Skin epidermis (tissue), 12 donors: Measurements from ENCODE around the gene PLPP1.
A peak's percentile ranks its signal among the peaks of the same experiment; 100 is the strongest.
"Not testable (repeated sequence)": the region's sequence is repeated elsewhere in the genome, so short reads cannot be mapped to it uniquely, and the experiment has no call there.

ENCODE experiments used
- H3K27ac ChIP-seq, 21 experiments: fragments of 200-600 bp; sonication (generic) in 11 of 21; one replicate each; pipeline ENCODE4 v1.5.0; 2020; ENCODE audit warnings: mild to moderate bottlenecking in 3 of 21, inconsistent platforms in 2 of 21, moderate library complexity in 2 of 21
- H3K4me3 ChIP-seq, 7 experiments: fragments of 200-600 bp; sonication (generic) in 2 of 7; one replicate each; pipeline ENCODE4 v1.5.0; 2020; ENCODE audit warnings: inconsistent platforms in 2 of 7, mild to moderate bottlenecking in 2 of 7, moderate library complexity in 1 of 7

Gene PLPP1

DNA sequence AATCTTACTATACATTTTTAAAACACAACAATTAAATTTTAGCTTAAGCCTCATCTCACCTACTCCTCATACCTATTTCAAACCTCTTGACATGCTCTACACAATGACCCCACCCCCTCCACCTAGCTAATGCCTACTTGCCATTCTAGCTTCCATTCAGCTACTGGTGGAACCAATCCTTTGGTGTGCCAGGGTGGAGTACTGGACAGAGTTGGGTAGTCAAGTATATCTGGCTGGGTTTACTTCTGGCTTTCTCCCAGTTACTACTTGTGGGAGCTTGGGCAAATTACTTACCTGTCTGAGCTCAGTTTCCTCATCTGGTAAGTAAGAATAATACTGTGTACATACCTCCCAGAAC lies 24.3 kb downstream of the PLPP1 start:
- Histone ChIP-seq H3K4me3 (no peak overlapping the region), H3K27ac (peak overlapping the region in 1 of 21 experiments; percentile 9)

DNA sequence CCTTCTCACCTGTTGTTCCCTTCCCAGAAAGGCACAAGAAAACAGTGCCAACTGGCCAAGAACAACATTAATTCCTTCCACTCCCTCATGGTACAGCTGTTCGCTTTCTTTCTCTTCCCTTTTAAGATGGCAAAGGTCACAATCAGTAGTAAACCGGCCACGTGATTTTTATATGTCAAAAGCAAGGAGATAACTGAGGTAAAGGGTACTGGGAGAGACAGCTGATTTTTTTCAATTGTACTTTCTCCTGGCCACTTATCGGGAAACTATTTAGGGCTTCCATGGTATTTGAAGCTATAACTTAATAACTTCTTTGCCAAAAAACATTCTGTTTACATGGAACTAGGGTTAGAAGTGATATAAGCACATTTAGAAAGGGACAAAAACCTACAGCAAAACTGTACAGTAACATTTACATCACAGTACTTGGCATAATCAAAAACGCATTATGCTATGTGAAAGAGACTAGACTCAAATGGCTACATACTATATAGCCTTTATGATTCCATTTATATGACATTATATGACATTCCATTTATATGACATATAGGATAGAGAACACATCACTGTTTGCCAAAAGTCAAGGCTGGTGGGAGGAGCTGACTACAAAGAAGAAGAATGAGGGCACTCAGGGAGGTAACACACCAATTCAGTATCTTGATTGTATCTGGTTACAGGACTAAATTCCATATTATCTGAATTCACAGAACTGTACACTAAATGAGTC lies 24.8 kb downstream of the PLPP1 start:
- H3K4me3 ChIP-seq = no peak overlapping the region
- peak overlapping the region in 1 of 21 experiments; percentile 46 for H3K27ac ChIP-seq

DNA sequence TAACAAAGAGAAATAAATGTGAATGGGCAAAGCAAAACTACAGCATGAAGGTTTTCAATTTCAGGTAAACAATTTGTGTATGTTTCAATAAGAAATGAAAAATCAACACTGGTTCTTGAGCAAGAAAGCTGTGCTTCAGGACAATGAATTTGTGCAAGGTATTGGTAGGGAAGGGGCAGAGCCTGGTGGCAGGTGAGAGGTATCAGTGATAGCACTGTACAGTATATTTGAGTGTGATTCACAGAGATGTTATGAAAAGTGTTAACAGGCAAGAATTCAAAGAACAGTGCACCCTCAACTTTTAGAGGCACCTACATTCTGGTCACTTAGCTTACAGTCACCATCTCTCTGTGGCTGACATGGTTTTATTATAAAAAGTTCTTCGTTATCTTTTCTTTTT lies 25.7 kb downstream of the PLPP1 start:
- Histone ChIP-seq H3K27ac (no peak overlapping the region), H3K4me3 (no peak overlapping the region)

DNA sequence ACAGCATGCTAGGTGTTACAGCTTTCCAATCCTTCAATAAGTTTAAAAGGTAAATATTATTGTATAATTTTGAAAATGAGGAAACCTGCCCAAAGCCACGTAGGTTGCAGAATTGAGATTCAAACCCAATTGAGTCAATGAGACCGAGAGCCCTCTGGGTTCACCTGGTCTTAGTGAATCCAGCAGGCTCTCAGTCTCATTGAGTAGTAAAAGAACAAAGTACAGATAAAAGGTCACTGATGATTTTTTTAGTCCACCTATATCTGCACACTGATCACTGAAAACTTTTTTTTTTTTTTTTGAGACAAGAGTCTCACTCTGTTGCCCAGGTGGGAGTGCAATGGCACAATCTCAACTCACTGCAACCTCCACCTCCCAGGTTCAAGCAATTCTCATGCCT lies 27.2 kb downstream of the PLPP1 start:
- H3K27ac ChIP-seq = no peak overlapping the region
- H3K4me3 ChIP-seq = no peak overlapping the region

DNA sequence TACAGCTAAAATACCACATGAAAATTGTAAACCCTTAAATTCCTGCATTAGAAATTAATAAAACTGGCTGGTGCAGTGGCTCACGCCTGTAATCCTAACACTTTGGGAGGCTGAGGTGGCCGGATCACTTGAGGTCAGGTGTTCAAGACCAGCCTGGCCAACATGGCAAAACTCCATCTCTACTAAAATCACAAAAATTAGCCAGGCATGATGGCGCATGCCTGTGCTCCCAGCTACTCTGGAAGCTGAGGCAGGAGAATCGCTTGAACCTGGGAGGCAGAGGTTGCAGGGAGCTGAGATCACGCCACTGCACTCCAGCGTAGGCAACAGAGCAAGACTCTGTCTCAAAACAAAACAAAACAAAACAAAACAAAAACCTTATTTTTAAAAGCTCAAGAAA lies 29.1 kb downstream of the PLPP1 start:
- not testable (repeated sequence) for H3K4me3 ChIP-seq, H3K27ac ChIP-seq

DNA sequence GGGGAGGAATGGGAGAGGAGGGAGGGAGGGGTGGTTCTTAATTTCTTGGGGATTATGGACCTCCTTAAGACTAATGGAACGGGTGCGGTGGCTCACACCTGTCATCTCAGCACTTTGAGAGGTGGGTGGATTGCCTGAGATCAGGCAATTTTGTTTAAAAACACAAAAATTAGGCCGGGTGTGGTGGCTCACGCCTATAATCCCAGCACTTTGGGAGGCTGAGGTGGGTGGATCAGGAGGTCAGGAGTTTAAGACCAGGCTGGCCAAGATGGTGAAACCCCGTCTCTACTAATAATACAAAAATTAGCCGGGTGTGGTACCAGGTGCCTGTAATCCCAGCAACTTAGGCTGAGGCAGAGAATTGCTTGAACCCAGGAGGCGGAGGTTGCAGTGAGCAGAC lies 30.8 kb downstream of the PLPP1 start:
- not testable (repeated sequence) for H3K27ac ChIP-seq, H3K4me3 ChIP-seq

DNA sequence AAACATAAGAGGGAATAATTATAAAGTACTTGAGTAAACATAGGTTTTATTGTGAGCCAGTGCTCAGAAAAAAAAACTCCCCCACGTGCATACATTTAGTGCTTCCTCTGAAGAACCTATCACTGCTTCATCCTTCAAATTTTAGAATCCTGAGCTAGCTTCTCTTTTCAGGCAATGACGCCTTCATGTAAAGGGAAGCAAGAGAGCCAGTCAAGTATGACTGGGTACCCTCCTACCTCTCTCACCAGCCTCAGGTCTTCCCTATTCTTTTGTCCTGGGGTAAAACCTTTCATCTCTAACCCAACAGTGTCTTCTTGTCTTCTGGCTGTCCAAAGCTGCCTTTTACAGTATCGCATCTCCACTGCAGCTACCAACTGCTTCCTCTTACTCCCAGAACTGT lies 32.0 kb downstream of the PLPP1 start:
- peak overlapping the region in 1 of 21 experiments; percentile 44 for H3K27ac ChIP-seq
- no peak overlapping the region for H3K4me3 ChIP-seq

DNA sequence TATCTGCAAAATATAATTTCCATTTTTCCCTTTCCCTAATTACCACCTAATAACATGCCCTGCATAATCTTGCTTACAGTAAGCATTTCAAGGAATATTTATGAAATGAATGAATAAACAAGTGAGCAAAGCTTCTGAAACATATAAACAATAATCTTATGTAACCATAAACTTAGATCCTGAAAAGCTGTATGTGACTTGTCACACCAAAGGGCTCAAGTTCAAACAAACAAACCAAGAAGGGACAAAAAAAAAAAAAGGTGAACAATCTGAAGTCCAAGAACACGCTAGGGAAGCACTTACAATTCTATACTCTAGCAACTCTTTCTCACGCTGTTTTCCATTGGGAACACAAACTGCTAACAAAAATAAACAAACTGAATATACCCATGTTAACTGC lies 36.3 kb downstream of the PLPP1 start:
- no peak overlapping the region for H3K27ac ChIP-seq

DNA sequence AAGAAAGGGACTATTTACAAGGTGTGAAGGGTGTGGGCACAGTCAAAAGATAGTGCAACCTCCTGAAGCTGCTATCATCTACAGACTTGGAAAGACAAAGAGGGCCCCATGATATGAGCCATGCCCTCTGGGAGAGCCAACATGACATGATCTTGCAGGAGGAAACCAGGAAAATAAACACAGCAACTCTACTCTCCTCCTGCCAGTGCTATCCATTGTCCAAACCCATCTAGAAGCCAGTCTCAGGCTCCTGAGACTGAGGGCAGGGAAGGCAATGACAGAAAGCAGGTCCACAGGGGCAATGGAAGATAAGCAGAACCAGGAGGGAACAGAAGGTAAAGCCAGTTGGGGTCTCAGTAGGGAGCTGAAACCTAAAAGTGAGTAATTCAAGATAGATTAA lies 37.1 kb downstream of the PLPP1 start:
- Histone ChIP-seq H3K27ac (no peak overlapping the region), H3K4me3 (no peak overlapping the region)

More for the DNA sequence above, 36.3 kb downstream of the PLPP1 start:
- no peak overlapping the region for H3K4me3 ChIP-seq

DNA sequence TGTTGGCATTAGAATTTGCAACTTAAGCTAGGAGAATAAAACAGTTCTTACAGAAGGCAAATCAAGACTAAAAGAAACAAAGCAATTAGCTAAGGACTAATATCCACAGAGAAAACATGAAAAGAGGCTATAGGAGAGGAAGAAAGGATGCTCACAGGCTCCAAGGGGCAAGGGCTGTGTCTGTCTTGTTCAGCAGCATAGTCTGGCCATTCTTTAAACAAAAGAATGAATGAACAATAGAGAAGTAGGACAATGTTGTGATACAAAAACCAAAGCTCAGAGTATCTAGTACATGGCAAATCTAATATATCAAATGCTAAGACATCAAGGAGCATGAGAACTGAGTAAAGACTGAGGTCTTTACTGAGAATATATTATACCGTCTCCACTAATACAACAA lies 39.5 kb downstream of the PLPP1 start:
- H3K4me3 ChIP-seq = no peak overlapping the region
- no peak overlapping the region for H3K27ac ChIP-seq

DNA sequence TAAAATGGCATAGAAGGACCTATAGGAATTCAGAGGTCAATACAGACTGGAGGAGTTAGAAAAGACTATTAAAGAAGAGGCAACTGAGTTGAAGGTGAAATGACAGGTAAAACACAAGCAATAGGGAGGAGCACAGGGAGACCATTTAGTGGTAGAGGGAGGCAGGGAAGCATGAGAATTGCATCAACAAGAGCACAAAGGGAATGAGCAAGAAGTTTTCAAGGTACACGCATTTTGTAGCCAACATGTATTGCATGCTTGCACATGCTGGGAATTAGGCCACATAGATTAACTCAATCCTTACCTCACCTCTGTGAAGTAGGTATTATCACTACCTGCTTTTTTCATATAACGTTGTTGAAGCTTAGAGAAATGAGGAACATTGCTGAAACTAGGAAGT lies 42.3 kb downstream of the PLPP1 start:
- Histone ChIP-seq H3K27ac (no peak overlapping the region), H3K4me3 (no peak overlapping the region)

DNA sequence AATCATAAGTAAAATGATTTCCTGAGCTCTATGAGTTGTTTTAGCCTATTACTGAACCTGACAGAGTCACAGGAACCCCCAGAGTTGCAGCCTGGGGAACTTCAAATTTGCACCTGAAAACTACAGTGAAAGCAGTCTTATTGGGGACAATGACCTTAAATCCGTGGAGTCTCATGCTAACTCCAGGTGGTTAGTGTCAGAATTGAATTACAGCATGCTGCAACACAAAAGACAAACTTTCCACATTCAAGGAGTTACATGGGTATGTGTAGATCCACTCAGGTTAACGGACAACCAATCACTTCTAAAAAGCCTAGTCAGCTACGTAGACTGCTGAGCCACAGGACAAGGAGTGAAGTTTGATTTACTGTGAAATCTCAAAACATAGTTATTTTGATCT lies 49.7 kb downstream of the PLPP1 start:
- H3K27ac ChIP-seq = no peak overlapping the region
- no peak overlapping the region for H3K4me3 ChIP-seq

DNA sequence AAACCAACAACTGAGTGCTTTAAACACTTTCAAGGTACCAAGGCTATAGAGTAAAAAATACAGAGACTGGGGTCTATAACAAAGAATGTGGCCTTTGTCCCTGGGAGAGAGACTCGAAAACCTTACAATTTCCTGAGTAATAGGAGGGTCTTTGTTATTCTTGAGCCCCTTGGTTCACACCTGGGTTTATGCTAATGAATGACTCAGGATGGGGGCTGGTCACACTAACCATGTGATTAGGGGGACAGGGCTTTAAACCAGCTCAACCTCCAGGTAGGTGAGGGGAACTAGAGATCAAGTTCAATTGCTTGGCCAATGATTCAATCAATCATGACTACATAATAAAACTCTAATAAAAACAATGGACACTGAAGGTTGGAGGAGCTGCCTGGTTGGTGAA lies 50.2 kb downstream of the PLPP1 start:
- Histone ChIP-seq H3K4me3 (no peak overlapping the region), H3K27ac (no peak overlapping the region)

DNA sequence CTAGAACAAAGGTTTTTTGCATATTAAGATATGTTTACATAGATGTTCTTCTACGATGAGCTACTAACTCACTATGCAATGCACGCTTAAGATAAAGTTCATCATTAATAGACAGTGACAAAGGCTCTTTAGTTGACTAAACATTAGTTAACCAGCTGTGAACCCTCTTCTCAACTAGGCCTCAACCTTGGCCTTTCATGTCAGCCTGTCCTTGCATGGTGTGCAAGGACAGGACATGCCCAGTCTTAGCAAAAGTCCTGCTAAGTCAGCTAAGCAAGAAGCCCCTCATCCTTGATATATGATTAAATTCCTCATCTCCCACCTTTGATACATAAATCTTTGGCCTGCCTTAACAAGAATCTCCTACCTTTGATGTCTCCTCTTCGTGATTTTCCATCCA lies 50.9 kb downstream of the PLPP1 start:
- H3K4me3 ChIP-seq = no peak overlapping the region
- no peak overlapping the region for H3K27ac ChIP-seq

DNA sequence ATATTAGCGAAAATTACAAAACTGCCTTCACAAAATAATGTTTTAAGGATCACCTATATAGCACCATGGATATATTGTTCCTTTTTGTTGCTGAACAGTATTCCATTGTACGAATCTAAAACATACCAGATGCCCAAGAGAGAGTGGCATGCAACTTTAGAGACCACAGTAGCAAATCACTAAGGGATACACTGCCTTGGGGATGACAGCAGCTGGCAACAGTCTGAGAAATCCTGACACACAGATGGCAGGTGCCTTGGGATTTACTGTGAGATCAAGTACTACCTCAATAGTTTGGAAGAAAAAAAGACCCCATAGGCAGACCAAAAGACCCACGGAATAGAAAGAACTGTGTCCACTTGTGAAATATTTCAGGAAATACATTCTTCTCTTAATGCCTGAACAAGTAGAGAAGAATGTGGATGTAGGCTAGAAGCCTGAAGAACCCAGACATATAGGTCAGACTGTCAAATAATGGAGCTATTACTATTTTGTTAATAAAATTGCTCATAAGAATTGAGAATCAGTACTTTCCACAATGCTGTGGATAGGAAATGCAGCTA lies 53.4 kb downstream of the PLPP1 start:
- H3K4me3 ChIP-seq = no peak overlapping the region
- no peak overlapping the region for H3K27ac ChIP-seq

DNA sequence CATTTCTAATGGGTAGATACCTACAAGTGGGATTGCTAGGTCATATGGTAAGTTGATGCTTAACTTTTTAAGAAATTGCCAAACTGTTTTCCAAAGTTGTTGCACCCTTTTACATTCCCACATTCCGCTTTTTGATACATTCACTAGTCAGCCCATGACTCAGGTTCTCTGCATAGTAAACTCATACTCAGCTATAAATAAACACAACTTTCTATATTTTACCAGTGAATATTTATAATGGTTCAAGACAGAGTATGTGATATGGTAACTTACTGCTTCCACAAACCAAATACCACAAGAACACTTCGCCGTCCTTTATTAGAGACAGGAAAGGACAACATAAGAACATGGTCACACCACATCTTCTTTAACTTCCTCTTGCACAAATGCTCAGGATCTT lies 54.0 kb downstream of the PLPP1 start:
- H3K27ac ChIP-seq = no peak overlapping the region
- no peak overlapping the region for H3K4me3 ChIP-seq

DNA sequence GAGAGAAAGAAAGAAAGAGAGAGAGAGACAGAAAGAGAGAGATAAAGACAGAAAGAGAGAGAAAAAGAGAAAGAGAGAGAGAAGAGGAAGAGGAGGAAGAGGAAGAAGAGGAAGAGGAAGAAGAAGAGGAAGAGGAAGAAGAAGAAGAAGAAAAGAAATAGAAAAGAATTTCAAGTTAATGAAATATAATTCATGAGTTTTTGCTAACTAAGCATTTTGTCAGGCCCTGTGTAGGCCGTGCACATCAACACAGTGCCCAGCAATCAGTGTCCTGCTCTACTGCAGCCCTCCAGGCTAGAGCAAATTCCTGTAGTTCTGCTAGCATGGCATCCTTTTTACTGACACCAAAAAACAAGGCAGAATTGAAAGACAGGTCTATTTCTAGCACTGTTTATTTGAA lies 62.1 kb downstream of the PLPP1 start:
- Histone ChIP-seq H3K27ac (no peak overlapping the region), H3K4me3 (no peak overlapping the region)

DNA sequence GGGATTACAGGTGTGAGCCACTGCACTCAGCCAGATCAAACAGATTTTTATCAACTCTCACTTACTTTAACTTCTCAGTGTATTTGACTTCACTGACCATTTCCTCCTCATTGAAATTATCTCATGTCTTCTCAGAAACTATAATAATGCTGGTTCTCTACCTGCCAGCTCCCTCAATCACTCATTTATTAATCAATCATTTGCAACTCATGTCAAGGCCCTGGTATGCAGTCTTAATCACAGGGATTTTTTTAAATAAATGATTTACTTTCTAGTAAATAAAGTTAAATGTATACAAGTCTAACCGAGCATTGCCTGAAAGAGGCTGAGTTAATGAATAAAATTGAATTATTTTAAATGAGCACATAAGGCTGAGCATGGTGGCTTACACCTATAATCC lies 63.3 kb downstream of the PLPP1 start:
- no peak overlapping the region for H3K27ac ChIP-seq
- no peak overlapping the region for H3K4me3 ChIP-seq

DNA sequence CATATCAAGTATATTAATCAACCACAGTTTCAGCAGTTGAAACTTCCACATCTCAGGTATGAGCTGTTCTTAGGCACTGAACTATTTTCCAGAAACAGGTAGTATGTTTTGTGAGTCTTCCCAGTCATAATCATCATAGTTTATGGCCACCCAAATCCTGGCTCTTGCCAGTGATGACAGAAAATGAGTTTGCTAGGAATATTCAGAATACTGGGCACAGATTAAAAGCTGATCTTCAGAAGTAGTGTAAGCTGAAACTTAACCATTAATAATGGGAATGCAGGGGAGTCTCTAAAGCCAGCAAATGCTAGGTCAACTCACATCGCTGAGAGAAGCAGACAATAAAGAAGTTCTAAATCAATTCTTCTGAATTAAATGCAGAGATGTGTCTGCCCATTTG lies 64.5 kb downstream of the PLPP1 start:
- Histone ChIP-seq H3K27ac (no peak overlapping the region), H3K4me3 (no peak overlapping the region)

DNA sequence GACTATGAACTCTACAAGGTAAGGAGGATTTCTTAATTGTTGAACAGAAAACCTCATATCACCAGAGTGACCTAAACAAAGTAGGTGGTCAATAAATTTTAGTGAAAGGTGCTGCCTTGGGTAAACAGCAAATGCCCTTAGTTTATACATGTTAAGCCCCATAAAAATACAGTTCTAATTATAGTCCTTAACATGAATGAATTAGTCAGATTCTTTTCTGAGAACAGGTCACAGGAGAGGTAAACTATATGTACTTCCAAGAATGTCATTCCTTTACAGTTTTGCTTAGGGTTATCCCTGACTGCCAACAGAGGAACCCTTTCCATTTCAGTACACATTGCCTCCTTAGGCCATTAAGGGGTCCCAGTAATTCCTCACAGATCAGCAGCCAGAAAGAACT lies 64.9 kb downstream of the PLPP1 start:
- Histone ChIP-seq H3K27ac (no peak overlapping the region), H3K4me3 (no peak overlapping the region)

DNA sequence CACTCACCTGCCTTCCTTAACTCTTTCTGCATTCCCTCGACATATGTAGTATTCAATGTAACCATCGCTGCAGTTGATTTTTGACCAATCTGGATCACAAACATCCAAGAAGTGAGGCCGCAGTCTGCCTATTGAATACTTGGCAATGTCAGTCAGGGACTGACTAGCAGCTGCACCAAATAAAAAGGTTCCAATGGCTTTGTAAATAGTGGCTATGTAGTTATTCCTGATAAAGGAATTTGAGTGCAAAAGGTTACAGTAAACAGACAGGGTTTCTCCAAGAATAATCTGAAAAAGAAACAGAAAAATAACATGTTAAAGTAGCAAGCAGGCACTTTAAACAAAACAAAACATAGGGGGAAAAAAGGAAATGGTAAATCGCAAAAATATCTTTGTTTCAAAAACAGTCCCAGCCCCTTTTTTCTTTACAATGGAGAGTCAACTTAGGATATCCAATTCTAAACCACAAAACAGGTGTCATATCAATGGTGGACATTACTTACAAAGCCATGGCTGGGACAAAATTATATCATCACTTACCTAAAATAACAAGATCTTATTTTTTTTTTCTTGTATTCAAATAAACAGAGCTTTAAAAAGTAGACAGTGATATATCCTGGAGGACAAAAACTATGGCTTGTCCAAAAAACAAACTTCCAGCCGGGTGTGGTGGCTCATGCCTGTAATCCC lies 66.8 kb downstream of the PLPP1 start:
- H3K4me3 ChIP-seq = no peak overlapping the region
- H3K27ac ChIP-seq = no peak overlapping the region

DNA sequence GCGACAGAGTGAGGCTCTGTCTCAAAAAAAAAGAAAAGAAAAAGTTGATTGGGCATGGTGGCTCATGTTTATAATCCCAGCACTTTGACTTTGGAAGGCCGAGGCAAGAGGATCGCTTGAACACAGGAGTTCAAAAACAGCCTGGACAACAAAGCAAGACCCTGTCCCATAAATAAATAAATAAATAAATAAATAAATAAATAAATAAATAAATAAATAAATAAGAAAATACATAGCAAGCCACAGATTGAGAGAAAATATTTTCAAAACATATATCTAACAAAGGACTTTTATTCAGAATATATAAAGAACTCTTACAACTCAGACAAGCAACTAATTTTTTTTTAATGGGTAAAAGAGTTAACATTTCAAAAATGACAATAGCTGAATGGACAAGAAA lies 71.2 kb downstream of the PLPP1 start:
- H3K4me3 ChIP-seq = no peak overlapping the region
- no peak overlapping the region for H3K27ac ChIP-seq
